Osteoblast (primary cell): ENCODE data around the gene NELFB. TPM values are rescaled to one million over a fixed set of nuclear protein-coding genes. Genes with fewer than 3 reads are reported as not detected.

Source experiments
- DNase-seq: peaks from one replicate; pipeline ENCODE4 v3.0.0; 2011; ENCODE audit warnings: low spot score, mixed read lengths; ENCODE audit not compliant: insufficient read length; ENCODE audit errors: missing footprints
- H2AFZ ChIP-seq: 2 replicates; pipeline ENCODE4 v1.6.0; 2011; ENCODE audit warnings: mild to moderate bottlenecking, low read length
- H3K27ac ChIP-seq: 2 replicates; pipeline ENCODE4 v1.5.1; 2011; ENCODE audit warnings: mild to moderate bottlenecking, low read depth, low read length, moderate library complexity
- H3K27me3 ChIP-seq: 2 replicates; pipeline ENCODE4 v1.6.0; 2012; ENCODE audit warnings: mild to moderate bottlenecking, control low read depth, inconsistent platforms, low read length, moderate library complexity; ENCODE audit not compliant: insufficient read depth
- H3K36me3 ChIP-seq: 2 replicates; pipeline ENCODE4 v1.5.1; 2011; ENCODE audit warnings: mild to moderate bottlenecking, low read length, control low read depth, moderate library complexity; ENCODE audit not compliant: insufficient read depth
- H3K4me1 ChIP-seq: 2 replicates; pipeline ENCODE4 v1.5.1; 2011; ENCODE audit warnings: mild to moderate bottlenecking, low read length, control low read depth, moderate library complexity; ENCODE audit not compliant: insufficient read depth
- H3K4me2 ChIP-seq: 2 replicates; pipeline ENCODE4 v1.6.0; 2011; ENCODE audit warnings: mild to moderate bottlenecking, low read length; ENCODE audit not compliant: insufficient read depth
- H3K4me3 ChIP-seq: fragments of 200-600 bp; sonication (generic); 3 replicates; pipeline ENCODE4 v1.5.1; 2012; ENCODE audit warnings: mild to moderate bottlenecking, low read length, inconsistent platforms; ENCODE audit not compliant: insufficient read depth
- H3K79me2 ChIP-seq: 2 replicates; pipeline ENCODE4 v1.6.0; 2012; ENCODE audit warnings: mild to moderate bottlenecking, low read length, control low read depth, inconsistent platforms; ENCODE audit not compliant: insufficient read depth
- H3K9me3 ChIP-seq: 2 replicates; pipeline ENCODE4 v1.5.1; 2011; ENCODE audit warnings: low read depth, low read length, control low read depth
- H4K20me1 ChIP-seq: 2 replicates; pipeline ENCODE4 v1.6.0; 2012; ENCODE audit warnings: mild to moderate bottlenecking, low read length, control low read depth; ENCODE audit not compliant: insufficient read depth
- total RNA-seq: library from RNA; depleted of rRNA; stranded (reverse); fragments of >200 nt; gene quantifications from 2 replicates; pipeline ENCODE4 v1.2.3, GENCODE V29; 2012
- TF ChIP-seq, protein P1 (sequence below): IDR thresholded peaks from 2 replicates; pipeline ENCODE4 v1.5.1; 2011; ENCODE audit warnings: mild to moderate bottlenecking, low read depth, low read length, moderate library complexity; ENCODE audit errors: extremely low read depth

Gene NELFB
- total RNA-seq, 1 donor, result 47.4 TPM

DNA sequence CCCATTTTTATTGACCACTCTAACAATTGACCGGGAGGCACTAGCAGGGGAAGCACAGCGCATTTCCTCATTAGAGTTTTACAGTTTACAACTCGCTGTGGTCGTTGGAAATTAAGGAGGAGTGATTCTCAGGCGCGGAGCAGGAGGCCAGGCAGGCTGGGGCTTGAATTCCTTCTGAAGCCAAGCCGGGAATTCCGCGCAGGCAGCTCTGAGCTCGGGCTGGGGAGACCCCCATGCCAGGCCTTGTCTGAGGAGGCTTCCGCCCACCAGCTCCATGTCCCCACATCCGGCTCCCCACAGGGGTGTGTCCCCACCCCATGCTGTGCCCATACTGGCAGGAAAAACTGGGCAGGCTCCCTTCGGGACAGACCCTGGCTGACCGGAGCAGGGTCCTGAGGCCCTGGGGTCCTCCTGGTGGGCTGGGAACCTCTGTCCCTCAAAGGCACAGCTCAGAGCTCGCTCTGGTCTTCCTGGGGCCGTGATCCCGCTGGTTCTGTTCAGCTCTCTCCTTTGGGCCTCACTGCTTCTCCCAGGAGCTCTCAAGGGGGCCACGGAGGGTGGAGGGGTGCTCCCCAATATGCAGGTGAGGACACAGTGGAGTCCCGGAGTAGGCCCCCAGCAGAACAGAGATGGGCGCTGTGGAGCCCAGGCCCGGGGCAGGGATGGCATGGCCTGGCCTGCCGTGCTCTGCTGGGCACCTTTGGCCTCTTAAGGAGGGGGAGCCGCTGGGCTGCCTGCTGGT, 48.2 kb downstream of the NELFB start:
- Histone ChIP-seq H3K27me3 (peaks cover 28% of the 10 kb centered on the region), H2AFZ (no peak overlapping the region), H3K4me2 (no peak overlapping the region), H3K4me3 (no peak overlapping the region), H3K36me3 (no peaks in the 10 kb centered on the region), H3K79me2 (no peaks in the 10 kb centered on the region), H4K20me1 (no peaks in the 10 kb centered on the region), H3K27ac (no peak overlapping the region), H3K4me1 (peaks cover 4% of the 10 kb centered on the region), H3K9me3 (no peaks in the 10 kb centered on the region)
- TF ChIP-seq, protein P1, sequence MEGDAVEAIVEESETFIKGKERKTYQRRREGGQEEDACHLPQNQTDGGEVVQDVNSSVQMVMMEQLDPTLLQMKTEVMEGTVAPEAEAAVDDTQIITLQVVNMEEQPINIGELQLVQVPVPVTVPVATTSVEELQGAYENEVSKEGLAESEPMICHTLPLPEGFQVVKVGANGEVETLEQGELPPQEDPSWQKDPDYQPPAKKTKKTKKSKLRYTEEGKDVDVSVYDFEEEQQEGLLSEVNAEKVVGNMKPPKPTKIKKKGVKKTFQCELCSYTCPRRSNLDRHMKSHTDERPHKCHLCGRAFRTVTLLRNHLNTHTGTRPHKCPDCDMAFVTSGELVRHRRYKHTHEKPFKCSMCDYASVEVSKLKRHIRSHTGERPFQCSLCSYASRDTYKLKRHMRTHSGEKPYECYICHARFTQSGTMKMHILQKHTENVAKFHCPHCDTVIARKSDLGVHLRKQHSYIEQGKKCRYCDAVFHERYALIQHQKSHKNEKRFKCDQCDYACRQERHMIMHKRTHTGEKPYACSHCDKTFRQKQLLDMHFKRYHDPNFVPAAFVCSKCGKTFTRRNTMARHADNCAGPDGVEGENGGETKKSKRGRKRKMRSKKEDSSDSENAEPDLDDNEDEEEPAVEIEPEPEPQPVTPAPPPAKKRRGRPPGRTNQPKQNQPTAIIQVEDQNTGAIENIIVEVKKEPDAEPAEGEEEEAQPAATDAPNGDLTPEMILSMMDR, result no peak
- peak; percentile 88 for DNase-seq

DNA sequence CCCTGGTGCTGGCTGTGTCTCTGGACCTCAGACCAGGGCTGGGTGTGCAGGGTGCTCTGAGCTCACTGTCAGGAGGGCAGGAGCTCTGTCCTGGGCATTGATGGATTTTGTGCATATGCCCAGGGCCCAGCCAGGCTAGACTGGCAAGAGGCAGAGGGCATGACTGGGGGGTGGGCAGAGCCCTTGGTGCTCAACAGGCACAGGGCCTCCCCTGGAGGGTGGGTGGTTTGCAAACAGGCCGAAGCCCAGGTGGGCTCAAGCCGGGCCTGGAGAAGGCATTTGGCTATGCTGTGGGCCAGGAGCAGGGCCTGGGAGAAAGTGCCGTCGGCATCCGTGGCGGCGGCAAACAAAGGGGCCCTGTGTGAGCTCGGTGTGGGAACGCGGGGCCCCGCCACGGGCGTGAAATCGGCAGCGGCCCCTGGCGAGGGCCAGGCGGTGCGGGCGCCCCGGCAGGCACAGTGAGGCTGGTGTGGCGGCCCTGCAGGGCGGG, 48.8 kb downstream of the NELFB start:
- H3K79me2 ChIP-seq, result no peaks in the 10 kb centered on the region
- H4K20me1 ChIP-seq, result no peaks in the 10 kb centered on the region
- peaks cover 22% of the 10 kb centered on the region for H3K27me3 ChIP-seq
- DNase-seq, result peak; percentile 80
- TF ChIP-seq, protein P1, result no peak
- no peak overlapping the region for H2AFZ ChIP-seq
- H3K4me3 ChIP-seq, result no peak overlapping the region
- peaks cover 4% of the 10 kb centered on the region for H3K4me1 ChIP-seq
- H3K4me2 ChIP-seq, result no peak overlapping the region
- no peaks in the 10 kb centered on the region for H3K36me3 ChIP-seq
- H3K9me3 ChIP-seq, result no peaks in the 10 kb centered on the region
- H3K27ac ChIP-seq, result no peak overlapping the region

DNA sequence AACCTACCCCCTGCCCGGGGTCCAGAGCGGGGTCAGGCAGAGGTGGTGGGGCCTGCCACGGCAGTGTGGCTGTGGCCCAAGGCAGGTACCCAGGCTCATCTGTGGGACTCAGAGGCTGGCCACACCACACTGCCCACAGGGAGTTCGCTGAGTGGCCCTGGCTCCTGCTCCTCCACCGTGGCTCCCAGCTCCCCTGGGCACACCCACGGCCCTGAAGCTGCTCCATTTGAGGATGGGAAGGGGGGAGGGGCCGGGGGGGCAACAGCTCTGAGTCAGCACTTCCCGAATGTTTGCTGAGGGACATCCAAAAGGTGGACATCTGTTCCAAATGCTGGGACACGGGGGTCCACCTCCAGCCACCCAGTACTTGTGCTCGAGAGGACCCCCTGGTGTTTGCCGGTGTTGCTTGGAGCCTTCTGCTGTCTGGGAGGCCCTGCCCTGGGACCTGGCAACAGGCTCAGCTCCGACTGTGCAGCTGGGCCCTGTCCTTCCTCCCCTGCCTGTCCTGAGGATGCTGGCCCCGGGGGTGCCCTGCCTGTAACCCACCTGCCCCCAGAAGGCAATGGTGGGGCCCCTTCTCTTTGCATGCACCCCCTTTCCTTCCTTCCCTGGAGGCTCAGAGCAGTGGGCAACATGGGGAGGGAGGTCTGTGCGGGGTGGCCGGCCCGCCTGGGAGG, 49.4 kb downstream of the NELFB start:
- no peaks in the 10 kb centered on the region for H3K79me2 ChIP-seq
- TF ChIP-seq, protein P1, result no peak
- DNase-seq, result peak; percentile 78
- no peak overlapping the region for H3K4me2 ChIP-seq
- H2AFZ ChIP-seq, result no peak overlapping the region
- H4K20me1 ChIP-seq, result no peaks in the 10 kb centered on the region
- H3K4me1 ChIP-seq, result peaks cover 4% of the 10 kb centered on the region
- H3K27ac ChIP-seq, result no peak overlapping the region
- H3K9me3 ChIP-seq, result no peaks in the 10 kb centered on the region
- H3K27me3 ChIP-seq, result peaks cover 16% of the 10 kb centered on the region
- no peak overlapping the region for H3K4me3 ChIP-seq
- H3K36me3 ChIP-seq, result no peaks in the 10 kb centered on the region

DNA sequence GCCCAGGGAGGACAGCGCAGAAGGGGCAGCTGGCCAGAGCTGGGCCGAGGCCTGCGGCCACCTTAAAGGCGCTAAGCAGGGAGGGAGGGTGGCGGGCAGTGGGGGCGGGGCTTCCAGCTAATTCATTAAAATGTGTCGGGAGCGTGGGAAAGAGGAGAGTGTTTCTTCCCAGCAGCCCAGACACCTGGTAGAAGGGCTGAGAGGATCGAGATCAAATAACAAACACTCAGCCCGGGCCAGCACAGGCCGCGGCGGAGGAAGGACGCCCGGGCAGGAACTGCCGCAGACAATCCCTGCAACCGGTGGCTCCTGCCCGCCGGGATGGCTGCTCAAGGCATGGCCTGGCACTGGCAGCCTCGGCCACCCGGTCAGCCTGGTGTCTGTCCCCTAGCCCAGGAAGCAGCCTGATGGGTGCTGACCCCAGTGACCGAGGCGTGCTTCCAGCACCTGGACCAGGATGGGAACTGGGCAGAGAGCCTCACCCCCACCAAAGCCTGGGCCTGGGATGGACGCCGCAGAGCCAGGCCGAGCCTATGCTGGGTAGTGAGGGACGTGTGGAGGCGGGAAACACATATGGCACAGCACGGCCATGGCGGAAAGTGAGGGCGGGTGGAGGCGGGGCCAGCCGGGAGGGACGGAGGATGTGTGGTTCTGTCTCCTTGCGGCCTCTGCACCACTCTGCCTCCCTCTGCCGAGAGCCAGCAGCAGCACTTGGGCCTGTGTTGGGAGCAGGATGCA, 50.1 kb downstream of the NELFB start:
- Histone ChIP-seq H2AFZ (peak overlapping the region; percentile 60), H4K20me1 (no peaks in the 10 kb centered on the region), H3K27me3 (peaks cover 9% of the 10 kb centered on the region), H3K4me2 (peak overlapping the region; percentile 33), H3K4me3 (no peak overlapping the region), H3K27ac (no peak overlapping the region), H3K36me3 (no peaks in the 10 kb centered on the region), H3K4me1 (peaks cover 4% of the 10 kb centered on the region), H3K79me2 (no peaks in the 10 kb centered on the region), H3K9me3 (no peaks in the 10 kb centered on the region)
- TF ChIP-seq, protein P1, result no peak
- peak; percentile 98 for DNase-seq
